H1 (cell line): Measurements from ENCODE around the gene C9orf50. TPM values are rescaled to one million over a fixed set of nuclear protein-coding genes. Genes with fewer than 3 reads are reported as not detected.

ENCODE experiments used
- CTCF ChIA-PET: fragments of 300-600 bp; sonication (Branson Sonifier 250); formaldehyde crosslinking; loops from one replicate; lab custom pipeline; 2021; ENCODE audit not compliant: partially characterized antibody; lab: Charles Lee
- POLR2A ChIA-PET: fragments of 300-600 bp; sonication (Branson Sonifier 250); formaldehyde crosslinking; loops from one replicate; lab custom pipeline; 2021; ENCODE audit warnings: inconsistent platforms; ENCODE audit not compliant: partially characterized antibody; lab: Charles Lee
- DNase-seq, 2 experiments: peaks; one replicate each; pipeline versions ENCODE4 v3.0.0 to v3.0.0-alpha.2; 2010 to 2022; ENCODE audit warnings: low spot score in 2 of 2, low read depth in 1 of 2, mixed read lengths in 1 of 2
- FAIRE-seq: peaks from 2 replicates; lab custom pipeline; 2011; peaks lifted over from hg19 to GRCh38; lab: Jason Lieb, UNC
- H2AFZ ChIP-seq: 2 replicates; pipeline ENCODE4 v1.8.1; 2012; ENCODE audit warnings: low read length, inconsistent platforms
- H2AK5ac ChIP-seq: 2 replicates; pipeline ENCODE4 v1.6.1; 2013; ENCODE audit warnings: low read depth, low read length
- H2BK120ac ChIP-seq: replicated peaks from 2 replicates; pipeline ENCODE3; 2013; ENCODE audit warnings: low read depth, low read length, inconsistent platforms
- H2BK12ac ChIP-seq: 2 replicates; pipeline ENCODE4 v1.6.1; 2013; ENCODE audit warnings: low read depth, low read length
- H2BK15ac ChIP-seq: 2 replicates; pipeline ENCODE4 v1.6.1; 2013; ENCODE audit warnings: low read length
- H2BK20ac ChIP-seq: 2 replicates; pipeline ENCODE4 v1.6.1; 2013; ENCODE audit warnings: low read length
- H2BK5ac ChIP-seq: 2 replicates; pipeline ENCODE4 v1.6.1; 2013; ENCODE audit warnings: low read depth, low read length
- H3K14ac ChIP-seq: 2 replicates; pipeline ENCODE4 v1.6.1; 2013; ENCODE audit warnings: inconsistent platforms; ENCODE audit not compliant: insufficient read length
- H3K18ac ChIP-seq: 2 replicates; pipeline ENCODE4 v1.6.1; 2013; ENCODE audit warnings: low read length; ENCODE audit errors: extremely low read depth
- H3K23ac ChIP-seq: 2 replicates; pipeline ENCODE4 v1.6.1; 2013; ENCODE audit warnings: inconsistent platforms; ENCODE audit not compliant: insufficient read length
- H3K23me2 ChIP-seq: 2 replicates; pipeline ENCODE4 v1.6.1; 2013; ENCODE audit warnings: low read depth, low read length
- H3K27ac ChIP-seq: 2 replicates; pipeline ENCODE4 v1.6.1; 2011; ENCODE audit warnings: low read depth, low read length, inconsistent platforms
- H3K27me3 ChIP-seq, 4 experiments: replicated peaks in 1 of 4; 1 replicate in 1 of 4; 2 replicates in 3 of 4; pipeline versions ENCODE4 v1.6.1 to v1.8.1; 2011 to 2013; ENCODE audit warnings: low read length in 3 of 4, mild to moderate bottlenecking in 3 of 4, inconsistent platforms in 2 of 4, mixed read lengths in 2 of 4, moderate library complexity in 1 of 4; ENCODE audit not compliant: control insufficient read depth in 3 of 4, insufficient read depth in 3 of 4; ENCODE audit errors: extremely low read depth in 1 of 4
- H3K36me3 ChIP-seq, 4 experiments: 2 replicates each; pipeline versions ENCODE4 v1.6.1 to v1.8.1; 2011 to 2013; ENCODE audit warnings: mild to moderate bottlenecking in 4 of 4, low read length in 3 of 4, moderate library complexity in 2 of 4, control low read depth in 1 of 4, inconsistent platforms in 1 of 4; ENCODE audit not compliant: insufficient read depth in 4 of 4, control insufficient read depth in 2 of 4
- H3K4ac ChIP-seq: replicated peaks from 2 replicates; pipeline ENCODE3; 2013; ENCODE audit warnings: low read length, low read depth, mixed read lengths, inconsistent platforms; ENCODE audit not compliant: insufficient read length
- H3K4me1 ChIP-seq, 4 experiments: replicated peaks in 1 of 4; 1 replicate in 1 of 4; 2 replicates in 3 of 4; pipeline versions ENCODE4 v1.6.1 to v1.8.1; 2011 to 2013; ENCODE audit warnings: low read length in 3 of 4, inconsistent platforms in 2 of 4, mixed read lengths in 1 of 4; ENCODE audit not compliant: insufficient read depth in 4 of 4, control insufficient read depth in 3 of 4
- H3K4me2 ChIP-seq, 2 experiments: 2 replicates each; pipeline versions ENCODE4 v1.6.1 to v1.8.1; 2011 to 2013; ENCODE audit warnings: low read depth in 2 of 2, low read length in 2 of 2, control low read depth in 1 of 2, inconsistent platforms in 1 of 2, mild to moderate bottlenecking in 1 of 2; ENCODE audit not compliant: insufficient read depth in 1 of 2
- H3K4me3 ChIP-seq, 4 experiments: fragments of 200-600, 300-600 bp in 1 of 4; sonication (generic), shearing (Covaris generic), sonication (Bioruptor Twin) in 1 of 4; 2 replicates each; pipeline versions ENCODE4 v1.5.1 to v1.8.1; 2011 to 2016; ENCODE audit warnings: low read length in 4 of 4, low read depth in 3 of 4, control low read depth in 2 of 4, inconsistent platforms in 2 of 4, mild to moderate bottlenecking in 2 of 4, mixed read lengths in 1 of 4, moderate library complexity in 1 of 4; ENCODE audit not compliant: insufficient read depth in 2 of 4; ENCODE audit errors: extremely low read depth in 1 of 4
- H3K56ac ChIP-seq: replicated peaks from 2 replicates; pipeline ENCODE3; 2013; ENCODE audit warnings: low read depth, mild to moderate bottlenecking, mixed read lengths, low read length, inconsistent platforms; ENCODE audit not compliant: insufficient read length
- H3K79me1 ChIP-seq: 2 replicates; pipeline ENCODE4 v1.6.1; 2013; ENCODE audit warnings: low read depth, low read length, control low read depth
- H3K79me2 ChIP-seq, 2 experiments: 2 replicates each; pipeline versions ENCODE4 v1.6.1 to v1.8.1; 2012 to 2013; ENCODE audit warnings: low read length in 2 of 2, mild to moderate bottlenecking in 2 of 2, inconsistent platforms in 1 of 2; ENCODE audit not compliant: insufficient read depth in 2 of 2, control insufficient read depth in 1 of 2
- H3K9ac ChIP-seq, 4 experiments: replicated peaks in 1 of 4; 1 replicate in 1 of 4; 2 replicates in 3 of 4; pipeline versions ENCODE4 v1.6.1 to v1.8.1; 2011 to 2013; ENCODE audit warnings: low read depth in 3 of 4, low read length in 3 of 4, control low read depth in 2 of 4, mild to moderate bottlenecking in 2 of 4, moderate library complexity in 2 of 4, inconsistent platforms in 1 of 4; ENCODE audit errors: extremely low read depth in 1 of 4
- H3K9me3 ChIP-seq, 2 experiments: 2 replicates each; pipeline versions ENCODE4 v1.6.1 to v1.8.1; 2012 to 2013; ENCODE audit warnings: mild to moderate bottlenecking in 2 of 2, moderate library complexity in 2 of 2, control low read depth in 1 of 2, inconsistent platforms in 1 of 2, low read depth in 1 of 2, low read length in 1 of 2, mixed read lengths in 1 of 2; ENCODE audit not compliant: insufficient read depth in 2 of 2
- H4K20me1 ChIP-seq, 2 experiments: replicated peaks in 1 of 2; 2 replicates each; pipeline versions ENCODE3 to v1.8.1; 2011 to 2013; ENCODE audit warnings: inconsistent platforms in 2 of 2, low read length in 2 of 2, mild to moderate bottlenecking in 1 of 2; ENCODE audit not compliant: insufficient read depth in 2 of 2, control insufficient read depth in 1 of 2
- H4K5ac ChIP-seq: 2 replicates; pipeline ENCODE4 v1.6.1; 2013; ENCODE audit warnings: low read length, low read depth, mixed read lengths, inconsistent platforms; ENCODE audit not compliant: insufficient read length
- H4K8ac ChIP-seq: 2 replicates; pipeline ENCODE4 v1.8.0; 2013; ENCODE audit warnings: mild to moderate bottlenecking, moderate library complexity, low read length, inconsistent platforms; ENCODE audit not compliant: insufficient read depth; ENCODE audit errors: extremely low read depth
- H4K91ac ChIP-seq: replicated peaks from 2 replicates; pipeline ENCODE3; 2013; ENCODE audit warnings: low read length, mixed read lengths, inconsistent platforms; ENCODE audit not compliant: insufficient read length
- CTCF ChIP-seq, 3 experiments: IDR thresholded peaks; 1 replicate in 2 of 3; 2 replicates in 1 of 3; pipeline versions ENCODE4 v1.5.1 to v1.6.1; 2011; ENCODE audit warnings: low read length in 3 of 3, mild to moderate bottlenecking in 3 of 3, inconsistent platforms in 2 of 3, low read depth in 1 of 3, moderate library complexity in 1 of 3; ENCODE audit not compliant: insufficient read depth in 1 of 3; ENCODE audit errors: control extremely low read depth in 1 of 3
- POLR2A ChIP-seq, 2 experiments: IDR thresholded peaks; 1 replicate in 1 of 2; 2 replicates in 1 of 2; pipeline ENCODE4 v1.6.1; 2011; ENCODE audit warnings: low read depth in 2 of 2, low read length in 2 of 2, mild to moderate bottlenecking in 2 of 2; ENCODE audit errors: control extremely low read depth in 1 of 2
- RAD21 ChIP-seq, 2 experiments: IDR thresholded peaks in 1 of 2; conservative IDR thresholded peaks in 1 of 2; 2 replicates each; pipeline ENCODE4 v1.6.1; 2011; ENCODE audit warnings: low read depth in 2 of 2, low read length in 2 of 2, improper control_type of control experiment in 1 of 2, inconsistent platforms in 1 of 2, mild to moderate bottlenecking in 1 of 2, moderate library complexity in 1 of 2
- WGBS, 2 experiments: shearing (Covaris generic) in 1 of 2; methylation state at CpG; one replicate each; pipeline versions ENCODE4 v1.1.6 to v1.1.7; 2013 to 2015; ENCODE audit warnings: low lambda C conversion rate in 2 of 2, mixed read lengths in 2 of 2, inconsistent platforms in 1 of 2, low coverage in 1 of 2, missing lambda C conversion rate in 1 of 2; ENCODE audit not compliant: insufficient replicate concordance in 2 of 2, insufficient coverage in 1 of 2, insufficient read length in 1 of 2; ENCODE audit errors: extremely low coverage in 1 of 2, missing lambda C conversion rate in 1 of 2; 5-methylcytosine and 5-hydroxymethylcytosine counted together
- polyA plus RNA-seq, 7 experiments: library from polyadenylated mRNA; depleted of rRNA in 3 of 7; stranded (reverse) in 5 of 7; unstranded in 2 of 7; fragments of >200 nt in 5 of 7; fragments of 200-250 nt in 2 of 7; gene quantifications; 1 replicate in 5 of 7; 2 replicates in 1 of 7; 4 replicates in 1 of 7; pipeline versions ENCODE4 v1.2.1 to v1.2.3, GENCODE V29; 2011 to 2013; ENCODE audit warnings: missing spikeins in 2 of 7, mixed read lengths in 2 of 7
- total RNA-seq: library from RNA; stranded (reverse); fragmentation: NEBNext Ultra II Directional; extraction: Animal tissue kit (Norgen Biotek cat#: 25700); gene quantifications from 2 replicates; pipeline ENCODE4 v1.2.1, GENCODE V29; 2021

C9orf50 gene
- total and polyA plus RNA-seq, 2 of the 8 experiments (the other 6 are each of a cell fraction or from before 2014, with no cell fraction given): not detected

DNA sequence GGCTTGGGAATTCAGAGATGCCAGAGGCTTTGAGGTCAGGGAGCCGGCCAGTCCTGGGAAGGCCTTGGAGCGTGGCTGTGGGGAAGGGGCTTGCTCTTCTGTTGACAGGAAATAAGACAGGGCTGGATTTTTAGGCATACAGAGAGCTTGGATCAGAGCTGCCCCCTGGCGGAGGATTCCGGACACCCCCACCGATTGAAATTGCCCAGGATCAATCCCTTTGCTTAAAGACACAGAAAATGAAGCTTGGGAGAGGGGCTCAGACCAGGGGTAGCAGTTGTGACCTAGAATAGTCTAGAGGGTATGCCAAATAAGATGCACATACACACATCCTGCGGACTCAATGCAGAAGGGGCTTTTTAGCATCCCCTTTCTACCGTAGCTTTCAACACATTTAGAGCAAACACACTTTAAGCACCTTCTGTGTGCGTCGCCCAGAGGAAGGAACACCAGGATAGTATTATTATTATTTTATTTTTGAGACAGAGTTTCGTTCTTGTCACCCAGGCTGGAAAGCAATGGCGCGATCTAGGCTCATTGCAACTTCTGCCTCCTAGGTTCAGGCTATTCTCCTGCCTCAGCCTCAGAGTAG is 3.4 kb upstream of the C9orf50 start:
- H3K4ac ChIP-seq: no peak overlapping the region
- WGBS, 2 experiments: 44% methylated on average over 11 of the region's 12 CpGs; no CpG with 5 or more reads in 1 of the 2 experiments
- no peak overlapping the region for H2BK20ac ChIP-seq

More for the DNA sequence above, 3.4 kb upstream of the C9orf50 start:
- Histone ChIP-seq H3K14ac (no peak overlapping the region), H4K91ac (no peak overlapping the region), H3K4me3 (no peak overlapping the region), H4K8ac (no peak overlapping the region), H3K79me2 (peaks cover 30 to 33% of the 10 kb centered on the region in 2 experiments), H3K36me3 (peaks cover 0 to 5% (median 0%) of the 10 kb centered on the region in 4 experiments; a peak in 2 of 8 replicates), H2AFZ (no peak overlapping the region), H2AK5ac (no peak overlapping the region), H4K5ac (no peak overlapping the region), H2BK12ac (no peak overlapping the region), H2BK15ac (no peak overlapping the region), H2BK5ac (no peak overlapping the region), H3K9me3 (no peaks in the 10 kb centered on the region), H3K27me3 (peaks cover 17 to 28% (median 25%) of the 10 kb centered on the region in 4 experiments), H3K23ac (no peak overlapping the region), H2BK120ac (no peak overlapping the region), H3K79me1 (peaks cover 20% of the 10 kb centered on the region), H3K27ac (no peak overlapping the region), H3K56ac (no peak overlapping the region), H3K23me2 (peaks cover 20% of the 10 kb centered on the region), H3K4me1 (peaks cover 10 to 17% (median 12%) of the 10 kb centered on the region in 4 experiments), H3K4me2 (no peak overlapping the region; a peak in 1 of 4 replicates), H3K18ac (no peak overlapping the region), H4K20me1 (peaks cover 23 to 29% of the 10 kb centered on the region in 2 experiments), H3K9ac (no peak overlapping the region)
- ChIA-PET POLR2A (interaction anchor here (0.6 to 8.4 kb wide), 6 partner anchors 9 to 1046 kb away, joined by 3 to 95 read pairs (median 4); partner anchors contain the start of genes ASB6 and IER5L), CTCF (interaction anchor here (0.6 to 8.1 kb wide), 57 partner anchors 9 to 689 kb away, joined by 3 to 104 read pairs (median 4); no protein-coding TSS in a partner anchor)
- DNase-seq (peak in 1 of 2 experiments; percentile 95), FAIRE-seq (no peak)
- TF ChIP-seq CTCF (IDR thresholded peaks at IDR 0.05; ENCODE audit: control extremely low read depth in 1 of 3, insufficient read depth in 1 of 3, low read depth in 1 of 3, low read length in 3 of 3): peak; percentile 70 to 88 (median 76)
- no peak for TF ChIP-seq POLR2A (IDR thresholded peaks at IDR 0.05; ENCODE audit: control extremely low read depth in 1 of 2, low read depth in 2 of 2, low read length in 2 of 2)
- TF ChIP-seq RAD21 (IDR thresholded peaks at IDR 0.05 in 1 of 2, conservative IDR thresholded peaks at IDR 0.05 in 1 of 2; ENCODE audit: low read depth in 2 of 2, low read length in 2 of 2): peak; percentile 69 to 76
